GM18502 (cell line): Measurements from ENCODE around the gene AKAP11.
A peak's percentile ranks its signal among the peaks of the same experiment; 100 is the strongest.

ENCODE experiments used
- ATAC-seq: cut with Tn5 transposase; IDR thresholded peaks from one replicate; pipeline ENCODE4 v1.9.1; 2021; ENCODE audit warnings: mild to moderate bottlenecking; ENCODE audit not compliant: unreplicated experiment, poor library complexity

The AKAP11 gene

GRCh38 chr13:42274386-42275097 lies 2.6 kb downstream of the AKAP11 start:
- no peak for ATAC-seq

GRCh38 chr13:42275098-42275471 lies 3.1 kb downstream of the AKAP11 start:
- peak; percentile 30 for ATAC-seq

GRCh38 chr13:42275506-42275905 lies 3.6 kb downstream of the AKAP11 start:
- no peak for ATAC-seq

GRCh38 chr13:42276683-42277082 lies 4.7 kb downstream of the AKAP11 start:
- ATAC-seq = no peak

GRCh38 chr13:42277618-42278276 lies 5.8 kb downstream of the AKAP11 start:
- no peak for ATAC-seq

GRCh38 chr13:42279080-42279479 lies 7.1 kb downstream of the AKAP11 start:
- no peak for ATAC-seq

- no peak for ATAC-seq
Observed at GRCh38 chr13:42279986-42280385, 8.0 kb downstream of the AKAP11 start.

GRCh38 chr13:42280537-42280936 lies 8.6 kb downstream of the AKAP11 start:
- ATAC-seq = no peak

GRCh38 chr13:42283574-42283973 lies 11.6 kb downstream of the AKAP11 start:
- no peak for ATAC-seq

GRCh38 chr13:42284068-42284467 lies 12.1 kb downstream of the AKAP11 start:
- ATAC-seq = no peak

GRCh38 chr13:42298392-42298791 lies 26.4 kb downstream of the AKAP11 start:
- ATAC-seq = no peak

GRCh38 chr13:42305503-42305902 lies 33.6 kb downstream of the AKAP11 start:
- ATAC-seq = no peak

- no peak for ATAC-seq
Observed at GRCh38 chr13:42307461-42307860, 35.5 kb downstream of the AKAP11 start.

- ATAC-seq = no peak
Observed at GRCh38 chr13:42312817-42313431, 41.0 kb downstream of the AKAP11 start.

GRCh38 chr13:42318570-42318969 lies 46.6 kb downstream of the AKAP11 start:
- ATAC-seq = no peak

GRCh38 chr13:42320375-42320787 lies 48.4 kb downstream of the AKAP11 start:
- no peak for ATAC-seq

- ATAC-seq = no peak
Observed at GRCh38 chr13:42322806-42323205, 50.9 kb downstream of the AKAP11 start.

GRCh38 chr13:42324704-42325103 lies 52.8 kb downstream of the AKAP11 start:
- ATAC-seq = no peak

- no peak for ATAC-seq
Observed at GRCh38 chr13:42327725-42328124, 55.8 kb downstream of the AKAP11 start.

GRCh38 chr13:42328672-42329071 lies 56.7 kb downstream of the AKAP11 start:
- ATAC-seq = no peak

- no peak for ATAC-seq
Observed at GRCh38 chr13:42329239-42329638, 57.3 kb downstream of the AKAP11 start.

GRCh38 chr13:42331009-42331408 lies 59.1 kb downstream of the AKAP11 start:
- no peak for ATAC-seq
